Astrocyte (in vitro differentiated cells and primary cell): ENCODE measurements around the gene GRIN2A. TPM values are rescaled to one million over a fixed set of nuclear protein-coding genes. Genes with fewer than 3 reads are reported as not detected.

ENCODE experiments used
- DNase-seq: peaks from one replicate; pipeline ENCODE4 v3.0.0-alpha.2; 2010; ENCODE audit warnings: low read depth
- FAIRE-seq: peaks from 2 replicates; lab custom pipeline; 2011; peaks lifted over from hg19 to GRCh38; lab: Jason Lieb, UNC
- H2AFZ ChIP-seq: 2 replicates; pipeline ENCODE4 v1.6.0; 2012; ENCODE audit warnings: low read depth, low read length, inconsistent platforms
- H3K27ac ChIP-seq: 2 replicates; pipeline ENCODE4 v1.5.1; 2011; ENCODE audit warnings: low read depth, low read length, inconsistent platforms
- H3K27me3 ChIP-seq: 2 replicates; pipeline ENCODE4 v1.6.0; 2011; ENCODE audit warnings: low read length, inconsistent platforms; ENCODE audit not compliant: insufficient read depth
- H3K36me3 ChIP-seq: 2 replicates; pipeline ENCODE4 v1.5.1; 2011; ENCODE audit warnings: low read length, inconsistent platforms; ENCODE audit not compliant: insufficient read depth
- H3K4me1 ChIP-seq: 2 replicates; pipeline ENCODE4 v1.5.1; 2011; ENCODE audit warnings: low read length, inconsistent platforms; ENCODE audit not compliant: insufficient read depth
- H3K4me2 ChIP-seq: 2 replicates; pipeline ENCODE4 v1.6.0; 2012; ENCODE audit warnings: low read length, inconsistent platforms
- H3K4me3 ChIP-seq: 2 replicates; pipeline ENCODE4 v1.5.1; 2011; ENCODE audit warnings: low read depth, mild to moderate bottlenecking, low read length, inconsistent platforms; ENCODE audit not compliant: insufficient read depth
- H3K79me2 ChIP-seq: 2 replicates; pipeline ENCODE4 v1.6.0; 2012; ENCODE audit warnings: mild to moderate bottlenecking, low read length, inconsistent platforms; ENCODE audit not compliant: insufficient read depth
- H3K9ac ChIP-seq: 2 replicates; pipeline ENCODE4 v1.6.0; 2012; ENCODE audit warnings: mild to moderate bottlenecking, low read length, inconsistent platforms
- H3K9me3 ChIP-seq: 2 replicates; pipeline ENCODE4 v1.5.1; 2012; ENCODE audit warnings: low read depth, mild to moderate bottlenecking, low read length, inconsistent platforms; ENCODE audit not compliant: insufficient read depth
- H4K20me1 ChIP-seq: 2 replicates; pipeline ENCODE4 v1.6.0; 2012; ENCODE audit warnings: low read length, inconsistent platforms; ENCODE audit not compliant: insufficient read depth
- H3K27ac Mint-ChIP-seq: one replicate; pipeline ENCODE4 v1.8.0; 2021; ENCODE audit warnings: mild to moderate bottlenecking, mixed read lengths; ENCODE audit not compliant: unreplicated experiment
- H3K27me3 Mint-ChIP-seq: one replicate; pipeline ENCODE4 v1.8.0; 2021; ENCODE audit warnings: low read depth, mixed read lengths; ENCODE audit not compliant: unreplicated experiment
- H3K36me3 Mint-ChIP-seq: one replicate; pipeline ENCODE4 v1.8.0; 2021; ENCODE audit warnings: low read depth, mixed read lengths; ENCODE audit not compliant: unreplicated experiment
- H3K4me1 Mint-ChIP-seq: one replicate; pipeline ENCODE4 v1.8.0; 2021; ENCODE audit warnings: low read depth, mixed read lengths; ENCODE audit not compliant: unreplicated experiment
- H3K4me3 Mint-ChIP-seq: one replicate; pipeline ENCODE4 v1.8.0; 2021; ENCODE audit warnings: mild to moderate bottlenecking, moderate library complexity, mixed read lengths; ENCODE audit not compliant: unreplicated experiment
- H3K9me3 Mint-ChIP-seq: one replicate; pipeline ENCODE4 v1.8.0; 2021; ENCODE audit warnings: mild to moderate bottlenecking, mixed read lengths; ENCODE audit not compliant: unreplicated experiment
- CTCF ChIP-seq: IDR thresholded peaks from 2 replicates; pipeline ENCODE4 v1.5.1; 2011; ENCODE audit warnings: low read depth, mild to moderate bottlenecking, inconsistent platforms, low read length, moderate library complexity; ENCODE audit not compliant: insufficient read depth
- EZH2 ChIP-seq: IDR thresholded peaks from 2 replicates; pipeline ENCODE4 v1.6.1; 2012; ENCODE audit warnings: mild to moderate bottlenecking, low read length, inconsistent platforms; ENCODE audit not compliant: insufficient read depth
- total RNA-seq: library from RNA; stranded (reverse); gene quantifications from 2 replicates; pipeline ENCODE4 v1.2.1, GENCODE V29; 2021

GRIN2A gene
- total RNA-seq, 1 donor from 2014 or later: 0.68 TPM

DNA sequence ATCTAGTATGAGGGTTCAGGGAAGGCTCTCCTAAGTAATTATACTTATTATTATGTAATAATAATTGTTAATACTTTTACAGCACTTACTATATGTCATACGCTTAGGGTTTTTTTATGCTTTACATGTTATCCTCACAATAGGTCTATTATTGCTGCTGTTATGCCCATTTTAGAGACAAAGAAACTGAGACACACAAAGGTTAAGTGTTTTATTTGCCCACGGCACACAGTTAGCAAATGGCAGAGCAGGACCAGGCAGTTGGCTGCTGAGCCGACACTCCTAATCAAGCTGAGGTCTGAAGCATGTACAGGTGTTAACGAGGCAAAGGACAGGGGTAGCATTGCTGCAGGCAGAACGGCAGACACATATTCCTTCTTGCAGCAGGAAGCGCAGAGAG lies 443.5 kb downstream of the GRIN2A start:
- TF ChIP-seq EZH2: no peak
- FAIRE-seq: no peak
- Histone ChIP-seq H3K4me1 (no peaks in the 10 kb centered on the region), H3K9ac (no peak overlapping the region), H2AFZ (no peak overlapping the region), H3K79me2 (no peaks in the 10 kb centered on the region), H3K27ac (no peak overlapping the region), H3K4me2 (no peak overlapping the region), H3K27me3 (no peaks in the 10 kb centered on the region), H3K9me3 (no peaks in the 10 kb centered on the region), H3K4me3 (no peak overlapping the region), H3K36me3 (no peaks in the 10 kb centered on the region), H4K20me1 (no peaks in the 10 kb centered on the region)
- H3K4me3 Mint-ChIP-seq: no peak overlapping the region
- H3K4me1 Mint-ChIP-seq: no peaks in the 10 kb centered on the region
- H3K36me3 Mint-ChIP-seq: no peaks in the 10 kb centered on the region
- H3K27me3 Mint-ChIP-seq: peaks cover 17% of the 10 kb centered on the region
- no peak for DNase-seq
- no peak overlapping the region for H3K27ac Mint-ChIP-seq
- H3K9me3 Mint-ChIP-seq: no peaks in the 10 kb centered on the region

- H3K4me1 Mint-ChIP-seq: no peaks in the 10 kb centered on the region
- no peak for TF ChIP-seq CTCF
- no peak for TF ChIP-seq EZH2
- H3K9ac ChIP-seq: no peak overlapping the region
- H3K9me3 ChIP-seq: no peaks in the 10 kb centered on the region
- H3K4me2 ChIP-seq: no peak overlapping the region
- no peaks in the 10 kb centered on the region for H3K36me3 Mint-ChIP-seq
- H3K27me3 Mint-ChIP-seq: peaks cover 10% of the 10 kb centered on the region
- H3K4me3 Mint-ChIP-seq: no peak overlapping the region
- DNase-seq (no peak), FAIRE-seq (no peak)
- H3K27me3 ChIP-seq: no peaks in the 10 kb centered on the region
- no peaks in the 10 kb centered on the region for H3K36me3 ChIP-seq
- H4K20me1 ChIP-seq: no peaks in the 10 kb centered on the region
- no peak overlapping the region for H3K27ac Mint-ChIP-seq
- H3K27ac ChIP-seq: no peak overlapping the region
- no peak overlapping the region for H2AFZ ChIP-seq
- no peaks in the 10 kb centered on the region for H3K4me1 ChIP-seq
- H3K4me3 ChIP-seq: no peak overlapping the region
- no peaks in the 10 kb centered on the region for H3K9me3 Mint-ChIP-seq
- H3K79me2 ChIP-seq: no peaks in the 10 kb centered on the region
These were observed 445.7 kb downstream of the GRIN2A start for GRCh38 chr16:9736547-9736946.

GRCh38 chr16:9723136-9723535 lies 459.1 kb downstream of the GRIN2A start:
- FAIRE-seq: no peak
- Mint-ChIP-seq H3K27ac (no peak overlapping the region), H3K9me3 (peaks cover 3% of the 10 kb centered on the region), H3K27me3 (peaks cover 64% of the 10 kb centered on the region), H3K36me3 (no peaks in the 10 kb centered on the region), H3K4me3 (no peak overlapping the region), H3K4me1 (no peaks in the 10 kb centered on the region)
- no peaks in the 10 kb centered on the region for H3K27me3 ChIP-seq
- no peaks in the 10 kb centered on the region for H4K20me1 ChIP-seq
- H3K36me3 ChIP-seq: no peaks in the 10 kb centered on the region
- no peak overlapping the region for H3K4me3 ChIP-seq
- no peak overlapping the region for H3K27ac ChIP-seq
- no peak overlapping the region for H3K4me2 ChIP-seq
- H3K79me2 ChIP-seq: no peaks in the 10 kb centered on the region
- TF ChIP-seq CTCF (no peak), EZH2 (no peak)
- DNase-seq: no peak
- no peaks in the 10 kb centered on the region for H3K4me1 ChIP-seq
- H3K9ac ChIP-seq: no peak overlapping the region
- no peak overlapping the region for H2AFZ ChIP-seq
- no peaks in the 10 kb centered on the region for H3K9me3 ChIP-seq
